Endothelial cell of hepatic sinusoid (primary cell): ENCODE measurements around the gene IL1RAPL1.

ENCODE experiments used
- in situ Hi-C: cut with HindIII; loops from 2 replicates; pipeline ENCODE4 v1.10.0; 2017; ENCODE audit warnings: low sequenced_read_pairs

IL1RAPL1 gene

DNA sequence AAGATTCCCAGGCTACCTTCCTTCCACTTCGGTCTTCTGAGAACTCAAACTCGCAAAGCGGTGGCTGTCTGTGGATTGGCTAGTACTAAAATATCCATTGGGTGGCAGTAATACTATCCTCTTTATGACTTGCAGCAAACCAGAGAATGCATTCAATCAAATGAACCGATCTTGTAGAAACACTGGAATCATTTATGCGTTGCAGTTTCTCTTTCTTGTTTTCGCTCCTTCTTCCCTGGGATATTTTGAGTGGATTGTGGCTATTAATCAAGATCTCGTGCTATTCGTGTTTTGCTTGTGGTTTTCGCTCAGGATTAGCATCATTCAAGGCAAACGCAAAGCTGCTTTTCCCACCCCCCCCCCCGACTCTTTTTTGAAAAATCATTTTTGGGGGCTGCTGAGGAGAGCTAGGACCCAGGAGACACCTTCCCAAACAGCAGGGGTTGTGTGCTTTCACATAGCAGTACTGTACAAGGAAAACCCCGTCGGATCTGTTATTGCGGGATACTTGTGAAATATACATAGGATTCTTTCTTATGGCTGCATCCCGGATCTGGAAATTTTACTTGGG, at the start of gene IL1RAPL1:
IL1RAPL1 (plus strand) TSS at position 466 of the 571 bp plus-strand sequence.
- in situ Hi-C loops = no loop called here

DNA sequence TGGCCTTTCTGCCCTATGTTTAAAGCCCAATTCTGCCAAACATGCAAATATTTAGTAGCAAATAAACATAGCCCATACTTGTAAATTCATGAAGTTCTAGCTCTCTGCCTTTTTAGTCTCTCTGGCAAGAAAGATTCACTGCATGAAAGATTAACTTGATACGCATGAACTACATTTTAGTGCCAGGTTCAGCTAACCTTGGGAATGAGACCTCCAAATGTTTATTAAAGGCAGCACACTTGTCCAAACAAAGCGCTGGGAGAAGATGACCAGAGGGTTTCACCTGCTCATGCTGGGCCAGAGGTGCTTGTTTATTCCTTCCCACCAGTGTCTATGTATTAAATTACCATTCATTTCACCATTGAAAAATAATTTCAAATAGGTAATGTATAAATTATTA, 44.5 kb upstream of the IL1RAPL1 start:
- in situ Hi-C loops = no loop called here

DNA sequence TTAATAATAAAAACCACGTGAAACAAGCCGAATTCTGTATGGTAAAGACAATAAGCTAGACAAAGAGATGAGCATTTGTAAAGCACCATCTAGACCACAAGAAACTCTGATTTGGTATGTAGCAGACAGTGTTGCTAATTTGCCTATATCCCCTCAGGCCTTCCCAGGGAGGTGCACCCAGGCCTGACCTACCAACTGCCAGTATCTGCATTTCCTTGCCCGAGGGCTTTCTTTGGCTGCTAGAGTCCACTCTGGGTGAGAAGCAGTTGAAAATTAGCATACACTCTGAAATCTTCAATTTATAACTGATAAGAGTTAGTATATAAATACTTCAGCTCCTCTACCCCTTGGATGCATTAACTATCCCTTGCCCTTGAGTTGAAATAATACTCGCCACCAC, 37.4 kb upstream of the IL1RAPL1 start:
- in situ Hi-C loops = no loop called here

DNA sequence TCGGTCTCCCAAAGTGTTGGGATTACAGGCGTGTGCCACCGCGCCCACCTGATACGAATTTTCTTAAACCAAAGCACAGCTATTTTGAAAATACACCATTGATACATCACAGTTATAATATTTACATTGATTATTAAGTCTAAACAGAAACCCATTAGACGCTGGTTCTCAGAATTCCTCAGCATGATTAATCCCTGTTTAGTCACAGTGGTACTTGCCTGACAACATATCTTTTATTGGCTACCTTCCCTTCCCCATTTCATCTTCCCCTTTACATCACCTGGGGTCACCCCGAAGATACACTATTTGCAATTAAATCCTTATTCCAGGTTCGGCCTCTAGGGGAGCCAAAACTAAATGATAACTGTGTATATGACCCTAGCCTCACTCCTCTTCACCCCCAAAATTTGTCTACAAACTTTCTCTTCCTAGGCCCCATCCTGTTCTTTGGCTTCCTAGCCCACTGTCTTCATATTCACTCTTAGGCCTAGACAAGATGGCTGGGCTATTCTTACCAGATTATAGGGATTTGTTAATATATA, 36.8 kb upstream of the IL1RAPL1 start:
- in situ Hi-C loops = no loop called here

GRCh38 chrX:28552322-28552721, 34.9 kb upstream of the IL1RAPL1 start:
- in situ Hi-C loops = no loop called here

DNA sequence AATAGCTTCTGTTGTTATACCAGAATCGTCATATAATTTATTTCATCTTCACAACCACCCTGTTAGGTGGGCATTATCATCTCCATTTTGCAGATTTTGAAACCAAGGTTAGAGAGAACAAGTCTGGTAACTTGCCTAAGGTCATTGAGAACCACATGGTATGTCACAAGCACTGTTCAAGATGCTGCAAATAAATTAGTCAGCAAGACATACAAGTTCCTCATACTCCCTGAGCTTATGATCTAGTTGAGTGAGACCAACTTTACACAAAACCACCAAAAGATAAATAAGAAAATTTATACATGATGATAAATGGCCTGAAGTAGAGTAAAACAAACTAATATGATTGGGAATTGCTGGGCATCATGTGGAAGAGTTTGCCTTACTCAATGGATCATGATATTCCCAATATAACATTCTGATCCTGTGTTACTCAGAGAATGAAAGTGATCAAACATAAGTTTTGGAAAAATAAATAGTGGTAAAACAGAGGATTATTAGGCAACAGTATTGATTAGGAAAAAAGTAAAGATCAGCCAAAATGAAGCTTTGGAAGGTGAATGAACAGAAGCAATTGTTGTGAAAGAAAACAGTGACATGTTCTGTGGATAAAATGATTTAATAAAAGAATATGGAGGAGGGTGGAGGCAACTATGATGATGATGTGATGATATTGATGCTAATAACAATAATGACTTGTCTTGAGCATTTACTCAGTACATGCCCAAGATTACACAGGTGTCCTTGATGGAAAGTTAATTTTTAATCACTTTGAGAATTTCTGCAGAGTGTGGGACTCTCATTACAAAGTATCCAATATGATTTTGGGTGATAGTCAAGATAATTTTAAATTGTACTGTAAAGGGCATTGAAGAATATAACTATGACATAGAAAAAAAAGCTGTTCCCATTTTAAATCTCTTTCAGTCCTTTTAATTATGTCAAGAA, 34.1 kb upstream of the IL1RAPL1 start:
- in situ Hi-C loops = no loop called here

- in situ Hi-C loops = no loop called here
Measured at GRCh38 chrX:28576117-28576516, 11.1 kb upstream of the IL1RAPL1 start.

DNA sequence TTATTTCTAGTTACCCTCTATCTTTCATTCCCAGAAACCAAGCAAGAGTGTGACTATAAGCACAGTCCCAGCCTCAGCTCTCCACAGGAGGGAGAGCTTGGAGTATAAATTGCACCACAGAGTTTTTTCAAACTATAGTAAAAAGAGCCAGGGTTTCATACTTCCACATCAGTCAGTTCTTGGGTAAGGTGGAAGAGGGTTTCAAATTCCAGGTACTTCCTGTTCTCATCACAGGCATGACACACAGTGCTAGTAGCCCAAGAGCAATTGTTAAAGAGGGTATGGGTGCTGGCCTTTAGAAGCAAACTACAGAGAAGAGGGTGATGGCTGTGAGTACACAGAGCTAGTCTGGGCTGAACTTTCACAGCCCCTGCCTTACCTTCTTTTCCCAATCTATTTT, 5.7 kb upstream of the IL1RAPL1 start:
- in situ Hi-C loops = no loop called here

DNA sequence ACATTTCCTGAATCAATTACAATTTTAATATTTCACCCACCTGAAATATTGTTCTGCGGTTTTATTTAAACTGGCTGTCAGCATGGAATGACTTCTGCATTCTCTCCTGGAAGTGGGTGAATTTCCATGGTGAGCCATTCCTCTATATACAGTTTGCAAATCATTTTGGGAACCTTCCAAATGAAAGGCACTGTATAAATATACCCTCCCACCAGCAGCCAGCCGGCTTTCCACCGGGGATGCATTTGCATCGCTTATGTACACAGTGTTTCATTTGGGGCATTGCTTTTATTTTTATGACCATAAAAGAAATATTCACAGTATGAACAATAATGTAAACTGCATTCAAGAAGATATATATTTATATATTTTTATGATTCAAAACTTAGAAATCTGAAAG, 4.7 kb upstream of the IL1RAPL1 start:
- in situ Hi-C loops = no loop called here

GRCh38 chrX:28584025-28584424, 3.2 kb upstream of the IL1RAPL1 start:
- in situ Hi-C loops = no loop called here

- in situ Hi-C loops = no loop called here
Measured at GRCh38 chrX:28585767-28586166, 1.5 kb upstream of the IL1RAPL1 start.

- in situ Hi-C loops = no loop called here
Measured at GRCh38 chrX:28586286-28586685, 960 bp upstream of the IL1RAPL1 start.

DNA sequence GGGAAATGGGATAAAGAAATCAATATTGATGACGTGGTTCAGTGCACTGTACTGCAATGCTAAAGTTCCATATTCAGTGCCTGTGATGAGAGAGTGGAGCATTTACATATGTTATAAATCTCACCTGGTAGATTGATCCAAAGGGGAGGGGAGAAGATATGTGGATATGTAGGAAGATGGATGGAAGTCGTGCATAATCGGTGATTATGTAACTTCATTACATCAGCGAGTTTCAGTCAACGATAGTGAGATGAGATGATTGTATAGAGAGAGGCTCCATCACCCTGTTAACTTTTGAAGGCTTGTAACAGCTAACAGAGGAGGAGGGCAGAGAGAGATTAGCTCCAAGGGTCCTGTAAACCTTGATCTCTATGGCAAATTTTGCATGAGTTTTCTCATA, 1.8 kb downstream of the IL1RAPL1 start:
- in situ Hi-C loops = no loop called here

- in situ Hi-C loops = loop anchor here (5.0 kb wide), 1 partner anchor 73 kb away; no protein-coding TSS in a partner anchor
Measured at GRCh38 chrX:28590396-28590795, 3.1 kb downstream of the IL1RAPL1 start.

GRCh38 chrX:28591542-28591941, 4.3 kb downstream of the IL1RAPL1 start:
- in situ Hi-C loops = loop anchor here (5.0 kb wide), 1 partner anchor 74 kb away; no protein-coding TSS in a partner anchor

DNA sequence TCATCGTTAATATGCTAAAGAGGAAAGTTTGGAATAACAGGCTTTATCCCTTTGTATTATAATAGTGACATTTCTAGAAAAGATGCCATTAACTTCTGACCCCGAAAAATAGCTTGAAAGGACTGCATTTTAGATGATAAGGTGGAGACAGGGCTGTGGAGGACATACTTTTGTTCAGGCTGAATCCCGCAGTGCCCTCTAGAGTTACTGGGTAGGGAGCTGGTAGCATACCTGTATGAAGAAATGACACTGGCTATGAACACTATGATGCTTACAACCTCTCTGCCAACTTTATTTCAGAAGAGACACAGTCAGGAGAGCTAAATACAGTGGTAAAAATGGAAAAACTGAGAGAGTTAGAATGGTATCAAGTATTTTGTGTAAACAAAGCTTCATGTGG, 8.1 kb downstream of the IL1RAPL1 start:
- in situ Hi-C loops = no loop called here

DNA sequence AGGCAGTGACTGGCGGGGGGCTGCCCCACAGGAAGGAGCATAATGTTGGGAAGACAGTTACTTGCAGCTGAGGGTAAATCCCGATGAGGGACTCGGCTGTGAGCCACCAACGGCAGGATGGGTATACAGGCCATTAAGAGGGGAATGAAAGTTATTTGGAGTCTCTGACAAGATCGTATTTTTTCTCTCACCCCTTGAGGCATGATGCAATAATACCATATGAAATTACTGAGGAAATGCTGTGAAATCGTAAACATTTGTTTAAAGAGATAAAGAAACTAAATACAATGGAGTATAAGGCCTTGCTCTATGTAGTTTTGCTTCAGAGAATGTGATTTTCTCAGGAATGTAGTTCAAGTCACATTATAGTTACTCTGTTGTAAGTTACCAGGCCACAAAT, 12.7 kb downstream of the IL1RAPL1 start:
- in situ Hi-C loops = no loop called here

DNA sequence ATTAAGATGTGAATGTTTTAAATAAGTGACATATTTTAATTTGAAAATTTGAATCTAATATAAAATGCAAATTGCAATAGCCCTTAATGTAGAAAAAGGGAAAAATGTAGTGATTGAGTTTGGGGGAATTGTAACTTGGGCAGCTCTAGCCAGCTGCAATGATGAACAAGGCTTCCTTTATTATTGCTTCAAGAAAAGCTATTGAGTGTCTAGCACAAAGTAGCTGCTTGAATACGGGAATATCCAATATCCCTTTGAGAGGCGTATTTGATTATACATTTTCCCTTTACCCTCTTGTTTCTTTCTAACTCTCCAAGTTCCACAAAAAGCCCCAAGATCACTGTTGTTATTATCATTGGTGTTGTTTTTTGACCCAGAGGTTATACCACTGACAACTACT, 21.8 kb downstream of the IL1RAPL1 start:
- in situ Hi-C loops = no loop called here

- in situ Hi-C loops = no loop called here
Measured at GRCh38 chrX:28609917-28610613, 22.8 kb downstream of the IL1RAPL1 start.

- in situ Hi-C loops = no loop called here
Measured at GRCh38 chrX:28610746-28611145, 23.5 kb downstream of the IL1RAPL1 start.

DNA sequence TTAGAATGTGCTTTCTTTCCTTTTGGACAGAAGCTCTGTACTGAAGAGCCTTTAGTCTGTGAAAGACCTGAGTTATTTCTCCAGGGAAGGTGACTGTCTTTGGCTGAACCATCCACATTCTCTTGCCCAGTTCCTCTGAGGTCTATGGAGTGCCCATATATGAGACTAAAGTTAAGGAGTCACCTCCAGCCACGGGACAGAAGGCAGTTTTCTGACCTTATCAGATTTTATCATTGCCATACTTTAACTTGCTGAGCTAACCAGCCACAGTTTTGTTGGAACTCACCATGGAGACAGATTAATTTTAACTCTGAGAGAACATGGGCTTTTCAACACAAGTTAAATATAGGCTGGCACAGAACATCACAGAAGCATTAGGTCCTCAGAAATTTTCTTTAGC, 26.3 kb downstream of the IL1RAPL1 start:
- in situ Hi-C loops = no loop called here
